Measurements from ENCODE around the gene YPEL1. TPM values are rescaled to one million over a fixed set of nuclear protein-coding genes. Genes with fewer than 3 reads are reported as not detected.
"Not testable (repeated sequence)": the region's sequence is repeated elsewhere in the genome, so short reads cannot be mapped to it uniquely, and the experiment has no call there.

Gene YPEL1
- total and polyA plus RNA-seq, 4 donors: 12.9 to 20.6 (median 17.1) TPM

GRCh38 chr22:21697021-21697771 is 38.4 kb downstream of the YPEL1 start:
- no peak overlapping the region for H3K27ac ChIP-seq (ENCODE audit: low read depth, low read length)
- H3K9me3 ChIP-seq (ENCODE audit: control insufficient read depth, insufficient read depth, low read length): no peaks in the 10 kb centered on the region

DNA sequence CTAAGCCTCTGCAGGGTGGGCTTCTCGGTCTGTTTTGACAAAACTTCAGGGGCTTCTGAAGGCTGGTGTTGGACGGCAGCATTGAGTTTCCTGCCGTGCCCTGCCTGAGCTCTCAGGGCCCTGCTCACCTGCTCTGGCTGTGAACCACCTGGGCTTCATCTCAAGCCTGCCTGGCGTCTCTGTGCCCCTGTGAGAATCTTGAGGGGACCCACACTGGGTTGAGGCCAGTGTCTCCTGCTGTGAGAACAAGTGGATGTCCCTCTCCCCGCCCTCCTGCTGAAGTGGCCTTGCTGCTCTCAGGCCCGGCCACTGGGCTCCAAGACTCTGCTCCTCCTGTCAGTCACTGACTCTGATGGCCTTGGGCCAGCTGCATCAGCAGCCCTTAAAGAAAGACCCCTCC is 39.5 kb downstream of the YPEL1 start:
- WGBS (ENCODE audit: insufficient coverage): 91% methylated on average over 6 of the region's 6 CpGs

More at GRCh38 chr22:21697021-21697771, 38.4 kb downstream of the YPEL1 start:
- no peaks in the 10 kb centered on the region for H3K27me3 ChIP-seq (ENCODE audit: control insufficient read depth, insufficient read depth, low read length)
- peaks cover 84% of the 10 kb centered on the region for H3K36me3 ChIP-seq (ENCODE audit: control insufficient read depth, insufficient read depth, low read length)
- WGBS (ENCODE audit: insufficient coverage): 99% methylated on average over 16 of the region's 16 CpGs
- H3K4me3 ChIP-seq (ENCODE audit: low read depth, low read length): no peak overlapping the region
- H3K4me1 ChIP-seq (ENCODE audit: control insufficient read depth, insufficient read depth, low read length): peaks cover 4% of the 10 kb centered on the region
- DNase-seq (ENCODE audit: low read depth in 4 of 6, low spot score in 6 of 6): no peak

GRCh38 chr22:21695430-21696085 is 40.0 kb downstream of the YPEL1 start:
- Histone ChIP-seq H3K27me3 (ENCODE audit: control insufficient read depth, insufficient read depth, low read length) (no peaks in the 10 kb centered on the region), H3K9me3 (ENCODE audit: control insufficient read depth, insufficient read depth, low read length) (no peaks in the 10 kb centered on the region), H3K27ac (ENCODE audit: low read depth, low read length) (no peak overlapping the region), H3K36me3 (ENCODE audit: control insufficient read depth, insufficient read depth, low read length) (peaks cover 78% of the 10 kb centered on the region), H3K4me3 (ENCODE audit: low read depth, low read length) (no peak overlapping the region), H3K4me1 (ENCODE audit: control insufficient read depth, insufficient read depth, low read length) (peaks cover 4% of the 10 kb centered on the region)
- no peak for DNase-seq (ENCODE audit: low read depth in 4 of 6, low spot score in 6 of 6)
- 94% methylated on average over 6 of the region's 6 CpGs for WGBS (ENCODE audit: insufficient coverage)

More for the DNA sequence above, 39.5 kb downstream of the YPEL1 start:
- DNase-seq (ENCODE audit: low read depth in 4 of 6, low spot score in 6 of 6): no peak
- Histone ChIP-seq H3K36me3 (ENCODE audit: control insufficient read depth, insufficient read depth, low read length) (peaks cover 83% of the 10 kb centered on the region), H3K27me3 (ENCODE audit: control insufficient read depth, insufficient read depth, low read length) (no peaks in the 10 kb centered on the region), H3K27ac (ENCODE audit: low read depth, low read length) (no peak overlapping the region), H3K9me3 (ENCODE audit: control insufficient read depth, insufficient read depth, low read length) (no peaks in the 10 kb centered on the region), H3K4me1 (ENCODE audit: control insufficient read depth, insufficient read depth, low read length) (peaks cover 4% of the 10 kb centered on the region), H3K4me3 (ENCODE audit: low read depth, low read length) (no peak overlapping the region)

GRCh38 chr22:21694795-21695429 is 40.7 kb downstream of the YPEL1 start:
- H3K36me3 ChIP-seq (ENCODE audit: control insufficient read depth, insufficient read depth, low read length): peaks cover 76% of the 10 kb centered on the region
- 79% methylated on average over 18 of the region's 20 CpGs for WGBS (ENCODE audit: insufficient coverage)
- H3K4me1 ChIP-seq (ENCODE audit: control insufficient read depth, insufficient read depth, low read length): peaks cover 8% of the 10 kb centered on the region
- no peak overlapping the region for H3K4me3 ChIP-seq (ENCODE audit: low read depth, low read length)
- no peak for DNase-seq (ENCODE audit: low read depth in 4 of 6, low spot score in 6 of 6)
- no peak overlapping the region for H3K27ac ChIP-seq (ENCODE audit: low read depth, low read length)
- no peaks in the 10 kb centered on the region for H3K9me3 ChIP-seq (ENCODE audit: control insufficient read depth, insufficient read depth, low read length)
- H3K27me3 ChIP-seq (ENCODE audit: control insufficient read depth, insufficient read depth, low read length): no peaks in the 10 kb centered on the region

- no peak for DNase-seq (ENCODE audit: low read depth in 4 of 6, low spot score in 6 of 6)
- H3K9me3 ChIP-seq (ENCODE audit: control insufficient read depth, insufficient read depth, low read length): no peaks in the 10 kb centered on the region
- no peaks in the 10 kb centered on the region for H3K27me3 ChIP-seq (ENCODE audit: control insufficient read depth, insufficient read depth, low read length)
- H3K36me3 ChIP-seq (ENCODE audit: control insufficient read depth, insufficient read depth, low read length): peaks cover 79% of the 10 kb centered on the region
- no peak overlapping the region for H3K4me3 ChIP-seq (ENCODE audit: low read depth, low read length)
- peaks cover 10% of the 10 kb centered on the region for H3K4me1 ChIP-seq (ENCODE audit: control insufficient read depth, insufficient read depth, low read length)
- 91% methylated on average over 14 of the region's 14 CpGs for WGBS (ENCODE audit: insufficient coverage)
- H3K27ac ChIP-seq (ENCODE audit: low read depth, low read length): no peak overlapping the region
Measured at GRCh38 chr22:21694394-21694793, 41.2 kb downstream of the YPEL1 start.

- H3K4me1 ChIP-seq (ENCODE audit: control insufficient read depth, insufficient read depth, low read length): peaks cover 7% of the 10 kb centered on the region
- H3K36me3 ChIP-seq (ENCODE audit: control insufficient read depth, insufficient read depth, low read length): peaks cover 79% of the 10 kb centered on the region
Measured at GRCh38 chr22:21693999-21694341, 41.6 kb downstream of the YPEL1 start.

GRCh38 chr22:21693333-21693998 is 42.1 kb downstream of the YPEL1 start:
- no peak overlapping the region for H3K27ac ChIP-seq (ENCODE audit: low read depth, low read length)
- WGBS (ENCODE audit: insufficient coverage): 92% methylated on average over 13 of the region's 14 CpGs
- DNase-seq (ENCODE audit: low read depth in 4 of 6, low spot score in 6 of 6): no peak
- peaks cover 5% of the 10 kb centered on the region for H3K4me1 ChIP-seq (ENCODE audit: control insufficient read depth, insufficient read depth, low read length)
- H3K4me3 ChIP-seq (ENCODE audit: low read depth, low read length): no peak overlapping the region
- no peaks in the 10 kb centered on the region for H3K9me3 ChIP-seq (ENCODE audit: control insufficient read depth, insufficient read depth, low read length)
- peaks cover 79% of the 10 kb centered on the region for H3K36me3 ChIP-seq (ENCODE audit: control insufficient read depth, insufficient read depth, low read length)
- no peaks in the 10 kb centered on the region for H3K27me3 ChIP-seq (ENCODE audit: control insufficient read depth, insufficient read depth, low read length)

More at GRCh38 chr22:21693999-21694341, 41.6 kb downstream of the YPEL1 start:
- 95% methylated on average over 9 of the region's 13 CpGs for WGBS (ENCODE audit: insufficient coverage)
- H3K4me3 ChIP-seq (ENCODE audit: low read depth, low read length): no peak overlapping the region
- H3K9me3 ChIP-seq (ENCODE audit: control insufficient read depth, insufficient read depth, low read length): no peaks in the 10 kb centered on the region
- DNase-seq (ENCODE audit: low read depth in 4 of 6, low spot score in 6 of 6): no peak
- H3K27ac ChIP-seq (ENCODE audit: low read depth, low read length): no peak overlapping the region
- no peaks in the 10 kb centered on the region for H3K27me3 ChIP-seq (ENCODE audit: control insufficient read depth, insufficient read depth, low read length)

DNA sequence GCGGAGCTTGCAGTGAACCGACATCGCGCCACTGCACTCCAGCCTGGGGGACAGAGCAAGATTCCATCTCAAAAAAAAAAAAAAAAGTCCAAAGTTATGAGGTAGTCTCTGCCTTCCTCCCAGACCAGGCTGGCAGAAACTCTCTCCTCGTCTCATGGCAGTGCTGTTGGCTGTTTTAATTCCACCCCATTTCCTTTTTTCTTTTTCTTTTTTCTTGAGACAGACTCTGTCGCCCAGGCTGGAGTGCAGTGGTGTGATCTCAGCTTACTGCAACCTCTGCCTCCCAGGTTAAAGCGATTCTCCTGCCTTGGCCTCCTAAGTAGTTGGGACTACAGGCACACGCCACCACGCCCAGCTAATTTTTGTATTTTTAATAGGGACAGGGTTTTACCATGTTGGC is 42.7 kb downstream of the YPEL1 start:
- H3K27ac ChIP-seq (ENCODE audit: low read depth, low read length); H3K27me3 ChIP-seq (ENCODE audit: control insufficient read depth, insufficient read depth, low read length); DNase-seq (ENCODE audit: low read depth in 4 of 6, low spot score in 6 of 6); H3K4me1 ChIP-seq (ENCODE audit: control insufficient read depth, insufficient read depth, low read length); H3K4me3 ChIP-seq (ENCODE audit: low read depth, low read length); H3K9me3 ChIP-seq (ENCODE audit: control insufficient read depth, insufficient read depth, low read length): not testable (repeated sequence)
- 93% methylated on average over 9 of the region's 9 CpGs for WGBS (ENCODE audit: insufficient coverage)
- H3K36me3 ChIP-seq (ENCODE audit: control insufficient read depth, insufficient read depth, low read length): peaks cover 82% of the 10 kb centered on the region

DNA sequence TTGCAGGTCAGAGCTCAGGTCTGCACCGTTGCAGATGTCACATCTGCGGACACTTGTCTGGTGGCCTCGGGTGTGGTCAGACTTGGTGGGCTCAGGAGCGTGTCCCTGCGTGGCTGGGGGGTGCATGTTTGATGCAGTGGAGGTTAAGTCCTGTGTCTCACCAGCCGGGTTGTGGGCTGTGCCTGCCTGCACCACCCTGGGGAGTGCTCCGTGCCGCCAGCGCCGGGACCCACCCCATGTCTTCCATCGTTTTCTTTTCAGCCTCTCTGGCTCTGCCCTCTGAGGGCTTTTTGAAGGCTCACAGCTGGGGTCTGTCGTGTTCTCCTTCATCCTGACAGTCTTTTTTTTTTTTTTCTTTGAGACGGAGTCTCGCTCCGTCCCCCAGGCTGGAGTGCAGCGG is 43.8 kb downstream of the YPEL1 start:
- Histone ChIP-seq H3K9me3 (ENCODE audit: control insufficient read depth, insufficient read depth, low read length) (no peaks in the 10 kb centered on the region), H3K36me3 (ENCODE audit: control insufficient read depth, insufficient read depth, low read length) (peaks cover 83% of the 10 kb centered on the region), H3K4me3 (ENCODE audit: low read depth, low read length) (no peak overlapping the region), H3K4me1 (ENCODE audit: control insufficient read depth, insufficient read depth, low read length) (peaks cover 5% of the 10 kb centered on the region), H3K27ac (ENCODE audit: low read depth, low read length) (no peak overlapping the region), H3K27me3 (ENCODE audit: control insufficient read depth, insufficient read depth, low read length) (no peaks in the 10 kb centered on the region)
- WGBS (ENCODE audit: insufficient coverage): 75% methylated on average over 12 of the region's 16 CpGs
- no peak for DNase-seq (ENCODE audit: low read depth in 4 of 6, low spot score in 6 of 6)

Measured in spinal cord (tissue), 10 donors.